ENCODE results near the gene MTERF1. TPM values are rescaled to one million over a fixed set of nuclear protein-coding genes. Genes with fewer than 3 reads are reported as not detected.

MTERF1 gene
- total RNA-seq, result 10 to 100 TPM; 22.5 to 23.1 TPM

GRCh38 chr7:91880413-91881241 lies at the start of gene MTERF1:
TSS of gene MTERF1 (minus strand) at chr7:91880702. CDS start at chr7:91880083, 619 bp downstream.
- Mint-ChIP-seq H3K4me3 (peak within 1 kb of the TSS; percentile 96), H3K27ac (peak within 1 kb of the TSS; percentile 88 to 93), H3K4me1 (ENCODE audit: low read depth in 2 of 2) (peaks cover 31 to 44% of the 10 kb centered on the region in 2 donors), H3K27me3 (peaks cover 5 to 13% of the 10 kb centered on the region in 2 donors), H3K36me3 (peaks cover 23% of the 10 kb centered on the region), H3K9me3 (no peaks in the 10 kb centered on the region)
- DNase-seq (ENCODE audit: low spot score) (peak; percentile 94), ATAC-seq (peak; percentile 99)

GRCh38 chr7:91929463-91929862 lies 49.0 kb upstream of the MTERF1 start:
- no peak for DNase-seq (ENCODE audit: low spot score)
- peaks cover 32 to 37% of the 10 kb centered on the region in 2 donors for H3K27me3 Mint-ChIP-seq
- no peak overlapping the region for H3K4me3 Mint-ChIP-seq
- ATAC-seq, result no peak
- peaks cover 2% of the 10 kb centered on the region for H3K9me3 Mint-ChIP-seq
- H3K4me1 Mint-ChIP-seq (ENCODE audit: low read depth in 2 of 2), result peaks cover 0 to 4% of the 10 kb centered on the region in 2 donors
- H3K27ac Mint-ChIP-seq, result no peak overlapping the region
- H3K36me3 Mint-ChIP-seq, result no peaks in the 10 kb centered on the region

GRCh38 chr7:91927912-91928311 lies 47.4 kb upstream of the MTERF1 start:
- Mint-ChIP-seq H3K9me3 (peaks cover 2% of the 10 kb centered on the region), H3K27ac (no peak overlapping the region), H3K4me1 (ENCODE audit: low read depth in 2 of 2) (peaks cover 0 to 4% of the 10 kb centered on the region in 2 donors), H3K36me3 (no peaks in the 10 kb centered on the region), H3K4me3 (no peak overlapping the region), H3K27me3 (peaks cover 37 to 46% of the 10 kb centered on the region in 2 donors)
- DNase-seq (ENCODE audit: low spot score) (no peak), ATAC-seq (no peak)

GRCh38 chr7:91922857-91923256 lies 42.4 kb upstream of the MTERF1 start:
- no peak for DNase-seq (ENCODE audit: low spot score)
- H3K27me3 Mint-ChIP-seq, result peaks cover 38 to 45% of the 10 kb centered on the region in 2 donors
- H3K9me3 Mint-ChIP-seq, result peaks cover 2% of the 10 kb centered on the region
- no peak overlapping the region for H3K4me3 Mint-ChIP-seq
- H3K4me1 Mint-ChIP-seq (ENCODE audit: low read depth in 2 of 2), result no peaks in the 10 kb centered on the region
- H3K27ac Mint-ChIP-seq, result no peak overlapping the region
- H3K36me3 Mint-ChIP-seq, result no peaks in the 10 kb centered on the region
- ATAC-seq, result no peak

GRCh38 chr7:91918356-91918755 lies 37.9 kb upstream of the MTERF1 start:
- Mint-ChIP-seq H3K9me3 (no peaks in the 10 kb centered on the region), H3K4me1 (ENCODE audit: low read depth in 2 of 2) (no peaks in the 10 kb centered on the region), H3K36me3 (no peaks in the 10 kb centered on the region), H3K27me3 (peaks cover 16 to 21% of the 10 kb centered on the region in 2 donors), H3K27ac (no peak overlapping the region), H3K4me3 (no peak overlapping the region)
- no peak for ATAC-seq
- DNase-seq (ENCODE audit: low spot score), result no peak

GRCh38 chr7:91916051-91916440 lies 35.5 kb upstream of the MTERF1 start:
- Mint-ChIP-seq H3K27ac (no peak overlapping the region), H3K4me3 (no peak overlapping the region), H3K9me3 (no peaks in the 10 kb centered on the region), H3K4me1 (ENCODE audit: low read depth in 2 of 2) (no peaks in the 10 kb centered on the region), H3K27me3 (peaks cover 7 to 17% of the 10 kb centered on the region in 2 donors), H3K36me3 (no peaks in the 10 kb centered on the region)
- DNase-seq (ENCODE audit: low spot score) (no peak), ATAC-seq (no peak)

- Mint-ChIP-seq H3K27me3 (peaks cover 8 to 16% of the 10 kb centered on the region in 2 donors), H3K9me3 (no peaks in the 10 kb centered on the region), H3K4me3 (no peak overlapping the region), H3K4me1 (ENCODE audit: low read depth in 2 of 2) (no peaks in the 10 kb centered on the region), H3K27ac (no peak overlapping the region), H3K36me3 (no peaks in the 10 kb centered on the region)
- DNase-seq (ENCODE audit: low spot score) (no peak), ATAC-seq (no peak)
Measured at GRCh38 chr7:91915401-91916050, 35.0 kb upstream of the MTERF1 start.

GRCh38 chr7:91913612-91914011 lies 33.1 kb upstream of the MTERF1 start:
- H3K27ac Mint-ChIP-seq, result no peak overlapping the region
- no peaks in the 10 kb centered on the region for H3K36me3 Mint-ChIP-seq
- DNase-seq (ENCODE audit: low spot score) (no peak), ATAC-seq (no peak)
- H3K4me1 Mint-ChIP-seq (ENCODE audit: low read depth in 2 of 2), result no peaks in the 10 kb centered on the region
- H3K9me3 Mint-ChIP-seq, result no peaks in the 10 kb centered on the region
- H3K27me3 Mint-ChIP-seq, result peaks cover 12 to 15% of the 10 kb centered on the region in 2 donors
- H3K4me3 Mint-ChIP-seq, result no peak overlapping the region

- ATAC-seq (no peak), DNase-seq (ENCODE audit: low spot score) (no peak)
- H3K27me3 Mint-ChIP-seq, result peaks cover 15% of the 10 kb centered on the region in 2 donors
- H3K9me3 Mint-ChIP-seq, result no peaks in the 10 kb centered on the region
- H3K27ac Mint-ChIP-seq, result no peak overlapping the region
- H3K36me3 Mint-ChIP-seq, result no peaks in the 10 kb centered on the region
- no peaks in the 10 kb centered on the region for H3K4me1 Mint-ChIP-seq (ENCODE audit: low read depth in 2 of 2)
- no peak overlapping the region for H3K4me3 Mint-ChIP-seq
Measured at GRCh38 chr7:91912494-91912893, 32.0 kb upstream of the MTERF1 start.

- DNase-seq (ENCODE audit: low spot score) (no peak), ATAC-seq (no peak)
- H3K4me1 Mint-ChIP-seq (ENCODE audit: low read depth in 2 of 2), result no peaks in the 10 kb centered on the region
- H3K9me3 Mint-ChIP-seq, result no peaks in the 10 kb centered on the region
- no peaks in the 10 kb centered on the region for H3K36me3 Mint-ChIP-seq
- peaks cover 8 to 10% of the 10 kb centered on the region in 2 donors for H3K27me3 Mint-ChIP-seq
- no peak overlapping the region for H3K4me3 Mint-ChIP-seq
- no peak overlapping the region for H3K27ac Mint-ChIP-seq
Measured at GRCh38 chr7:91911121-91911520, 30.6 kb upstream of the MTERF1 start.

GRCh38 chr7:91910171-91910570 lies 29.7 kb upstream of the MTERF1 start:
- H3K9me3 Mint-ChIP-seq, result no peaks in the 10 kb centered on the region
- DNase-seq (ENCODE audit: low spot score) (no peak), ATAC-seq (no peak)
- no peaks in the 10 kb centered on the region for H3K4me1 Mint-ChIP-seq (ENCODE audit: low read depth in 2 of 2)
- H3K4me3 Mint-ChIP-seq, result no peak overlapping the region
- H3K27ac Mint-ChIP-seq, result no peak overlapping the region
- no peaks in the 10 kb centered on the region for H3K36me3 Mint-ChIP-seq
- peaks cover 7 to 8% of the 10 kb centered on the region in 2 donors for H3K27me3 Mint-ChIP-seq

- ATAC-seq (no peak), DNase-seq (ENCODE audit: low spot score) (no peak)
- no peak overlapping the region for H3K4me3 Mint-ChIP-seq
- no peaks in the 10 kb centered on the region for H3K4me1 Mint-ChIP-seq (ENCODE audit: low read depth in 2 of 2)
- H3K27ac Mint-ChIP-seq, result no peak overlapping the region
- no peaks in the 10 kb centered on the region for H3K9me3 Mint-ChIP-seq
- H3K27me3 Mint-ChIP-seq, result peaks cover 7 to 15% of the 10 kb centered on the region in 2 donors
- no peaks in the 10 kb centered on the region for H3K36me3 Mint-ChIP-seq
Measured at GRCh38 chr7:91899563-91899962, 19.1 kb upstream of the MTERF1 start.

- ATAC-seq (no peak), DNase-seq (ENCODE audit: low spot score) (no peak)
- Mint-ChIP-seq H3K9me3 (no peaks in the 10 kb centered on the region), H3K4me1 (ENCODE audit: low read depth in 2 of 2) (no peaks in the 10 kb centered on the region), H3K4me3 (no peak overlapping the region), H3K27me3 (peaks cover 12 to 18% of the 10 kb centered on the region in 2 donors), H3K36me3 (no peaks in the 10 kb centered on the region), H3K27ac (no peak overlapping the region)
Measured at GRCh38 chr7:91898240-91898992, 17.9 kb upstream of the MTERF1 start.
